Sigmoid colon (tissue), 7 donors: Measurements from ENCODE around the gene P3H3. TPM values are rescaled to one million over a fixed set of nuclear protein-coding genes. Genes with fewer than 3 reads are reported as not detected.
A peak's percentile ranks its signal among the peaks of the same experiment; 100 is the strongest.
"Not testable (repeated sequence)": the region's sequence is repeated elsewhere in the genome, so short reads cannot be mapped to it uniquely, and the experiment has no call there.

Experiments used
- DNase-seq: peaks from one replicate; pipeline ENCODE4 v3.0.0-alpha.2; 2019
- H3K27ac ChIP-seq, 4 donors: fragments of 200-600 bp; sonication (generic); one replicate each; pipeline ENCODE4 v1.5.1; 2016 to 2019; ENCODE audit warnings: mild to moderate bottlenecking in 1 of 4
- H3K27me3 ChIP-seq, 3 donors: fragments of 200-600 bp; sonication (generic); one replicate each; pipeline ENCODE4 v1.5.1; 2019; ENCODE audit warnings: mild to moderate bottlenecking in 1 of 3
- H3K36me3 ChIP-seq, 4 donors: fragments of 200-600 bp; sonication (generic); one replicate each; pipeline ENCODE4 v1.5.1; 2016 to 2019
- H3K4me1 ChIP-seq, 4 donors: fragments of 200-600 bp; sonication (generic); one replicate each; pipeline ENCODE4 v1.5.1; 2017 to 2019
- H3K4me3 ChIP-seq, 4 donors: fragments of 200-600 bp; sonication (generic); one replicate each; pipeline ENCODE4 v1.5.1; 2017 to 2019; ENCODE audit warnings: mild to moderate bottlenecking in 2 of 4, moderate library complexity in 1 of 4
- H3K9me3 ChIP-seq, 4 donors: fragments of 200-600 bp in 3 of 4; sonication (generic) in 3 of 4; one replicate each; pipeline versions ENCODE4 v1.5.1 to v1.6.1; 2013 to 2019
- CTCF ChIP-seq, 4 experiments: fragments of 450-650 bp in 3 of 4; fragments of 200-600 bp in 1 of 4; IDR thresholded peaks; one replicate each; pipeline ENCODE4 v1.5.1; 2016 to 2019; ENCODE audit warnings: antibody characterized with exemption in 4 of 4, mild to moderate bottlenecking in 3 of 4, moderate library complexity in 2 of 4
- EP300 ChIP-seq, 4 donors: sonication (generic); formaldehyde crosslinking; IDR thresholded peaks; one replicate each; pipeline ENCODE4 v1.6.1; 2017; ENCODE audit warnings: antibody characterized with exemption in 4 of 4
- POLR2A ChIP-seq, 2 donors: fragments of 450-650 bp; IDR thresholded peaks; one replicate each; pipeline ENCODE4 v1.6.1; 2016; ENCODE audit warnings: antibody characterized with exemption in 2 of 2, mild to moderate bottlenecking in 2 of 2, moderate library complexity in 2 of 2
- POLR2AphosphoS5 ChIP-seq, 4 donors: sonication (generic); formaldehyde crosslinking; IDR thresholded peaks; one replicate each; pipeline ENCODE4 v1.6.1; 2017; ENCODE audit warnings: antibody characterized with exemption in 4 of 4
- WGBS, 2 donors: extraction: QIAGEN DNeasy Blood & Tissue Kit; methylation state at CpG; one replicate each; pipeline ENCODE4 v1.1.7; 2013; 5-methylcytosine and 5-hydroxymethylcytosine counted together
- intact Hi-C: fragments of 100-400 bp; cut with DNase I; formaldehyde crosslinking; loops from one replicate; pipeline ENCODE4 v1.15.1; 2023
- polyA plus RNA-seq, 3 donors: library from polyadenylated mRNA; stranded (reverse); fragments of 200-250 nt; gene quantifications; one replicate each; pipeline ENCODE4 v1.2.3, GENCODE V29; 2013
- total RNA-seq, 4 donors: library from RNA; depleted of rRNA; stranded (reverse); fragments of >200 nt; gene quantifications; one replicate each; pipeline ENCODE4 v1.1.0, GENCODE V29; 2016
- donor health status: healthy with polysubstance abuse.
- donor health status: Bipolar disorder and iron deficiency.
- donor health status: healthy.

Gene P3H3
- total and polyA plus RNA-seq, 7 donors: 0.60 to 69.8 (median 16.4) TPM

GRCh38 chr12:6884539-6884938 is 56.3 kb downstream of the P3H3 start:
- Histone ChIP-seq H3K27me3 (no peaks in the 10 kb centered on the region), H3K36me3 (peaks cover 0 to 16% (median 2%) of the 10 kb centered on the region in 4 donors), H3K4me1 (no peaks in the 10 kb centered on the region), H3K4me3 (no peak overlapping the region), H3K27ac (no peak overlapping the region), H3K9me3 (no peaks in the 10 kb centered on the region)
- 86 to 88% methylated on average over 22 of the region's 22 CpGs for WGBS, 2 donors
- TF ChIP-seq CTCF (IDR thresholded peaks at IDR 0.05) (no peak), POLR2AphosphoS5 (IDR thresholded peaks at IDR 0.05) (no peak), EP300 (IDR thresholded peaks at IDR 0.05) (no peak), POLR2A (IDR thresholded peaks at IDR 0.05) (no peak)
- no peak for DNase-seq
- intact Hi-C loops: no loop called here

GRCh38 chr12:6886206-6886999 is 58.2 kb downstream of the P3H3 start:
- DNase-seq, H3K27me3 ChIP-seq, H3K9me3 ChIP-seq, intact Hi-C loops, H3K4me3 ChIP-seq, H3K27ac ChIP-seq, H3K4me1 ChIP-seq: not testable (repeated sequence)
- peaks cover 0 to 16% (median 2%) of the 10 kb centered on the region in 4 donors for H3K36me3 ChIP-seq
- 42 to 71% methylated on average over 12 of the region's 15 CpGs for WGBS, 2 donors

- Histone ChIP-seq H3K27ac (no peak overlapping the region), H3K4me1 (peaks cover 0 to 13% (median 6%) of the 10 kb centered on the region in 4 donors), H3K36me3 (peaks cover 0 to 16% (median 2%) of the 10 kb centered on the region in 4 donors), H3K27me3 (no peaks in the 10 kb centered on the region), H3K9me3 (no peaks in the 10 kb centered on the region), H3K4me3 (no peak overlapping the region)
- intact Hi-C loops: no loop called here
- 37 to 70% methylated on average over 8 of the region's 8 CpGs for WGBS, 2 donors
- TF ChIP-seq POLR2AphosphoS5 (IDR thresholded peaks at IDR 0.05): no peak
- no peak for TF ChIP-seq POLR2A (IDR thresholded peaks at IDR 0.05)
- peak; percentile 38 for DNase-seq
Observed at GRCh38 chr12:6887460-6887859, 59.3 kb downstream of the P3H3 start.

- WGBS, 2 donors: 89 to 92% methylated on average over 2 of the region's 2 CpGs
- Histone ChIP-seq H3K27ac (no peak overlapping the region), H3K4me1 (peaks cover 0 to 13% (median 6%) of the 10 kb centered on the region in 4 donors), H3K9me3 (no peaks in the 10 kb centered on the region), H3K27me3 (no peaks in the 10 kb centered on the region), H3K36me3 (peaks cover 0 to 16% (median 2%) of the 10 kb centered on the region in 4 donors), H3K4me3 (no peak overlapping the region)
- TF ChIP-seq POLR2AphosphoS5 (IDR thresholded peaks at IDR 0.05) (no peak), EP300 (IDR thresholded peaks at IDR 0.05) (no peak), CTCF (IDR thresholded peaks at IDR 0.05) (no peak), POLR2A (IDR thresholded peaks at IDR 0.05) (no peak)
- intact Hi-C loops: no loop called here
- DNase-seq: no peak
Observed at GRCh38 chr12:6888360-6888759, 60.2 kb downstream of the P3H3 start.

- DNase-seq, H3K27me3 ChIP-seq, H3K4me3 ChIP-seq, intact Hi-C loops, H3K9me3 ChIP-seq, H3K27ac ChIP-seq: not testable (repeated sequence)
- peaks cover 0 to 13% (median 6%) of the 10 kb centered on the region in 4 donors for H3K4me1 ChIP-seq
- 63 to 83% methylated on average over 7 of the region's 7 CpGs for WGBS, 2 donors
- peaks cover 0 to 13% (median 2%) of the 10 kb centered on the region in 4 donors for H3K36me3 ChIP-seq
Observed at GRCh38 chr12:6888794-6889193, 60.6 kb downstream of the P3H3 start.

Other genes starting within 250 kb of the P3H3 start
- gene CHD4, start 221.0 kb upstream of the P3H3 start, total RNA-seq: 100 to 1,000 TPM; 204 to 254 (median 217) TPM
- gene CHD4, start 221.0 kb upstream of the P3H3 start, polyA plus RNA-seq: 100 to 1,000 TPM in 1 of 3 donors, 10 to 100 TPM in 2; 49.2 to 113 (median 53.6) TPM
- gene LPAR5, start 192.4 kb upstream of the P3H3 start, total RNA-seq: 1 to 10 TPM in 2 of 4 donors, under 1 TPM in 2; 0.27 to 1.5 (median 0.67) TPM
- 10 to 100 TPM in 1 of 3 donors, 1 to 10 TPM in 2; 4.2 to 16.5 (median 6.0) TPM for gene LPAR5, start 192.4 kb upstream of the P3H3 start, polyA plus RNA-seq
- gene ACRBP, start 181.0 kb upstream of the P3H3 start, total RNA-seq: 1 to 10 TPM; 1.2 to 3.9 (median 1.6) TPM
- gene ACRBP, start 181.0 kb upstream of the P3H3 start, polyA plus RNA-seq: 1 to 10 TPM in 2 of 3 donors, not detected in 1; 2.3 to 3.1 TPM
- 10 to 100 TPM; 52.8 to 85.9 (median 63.4) TPM for gene ING4, start 165.3 kb upstream of the P3H3 start, total RNA-seq
- 10 to 100 TPM; 37.8 to 59.5 (median 42.5) TPM for gene ING4, start 165.3 kb upstream of the P3H3 start, polyA plus RNA-seq
- gene ZNF384, start 139.0 kb upstream of the P3H3 start, total RNA-seq: 10 to 100 TPM; 24.0 to 32.6 (median 28.7) TPM
- gene ZNF384, start 139.0 kb upstream of the P3H3 start, polyA plus RNA-seq: 10 to 100 TPM; 22.7 to 40.3 (median 30.0) TPM
- gene PIANP, start 127.6 kb upstream of the P3H3 start, total RNA-seq: under 1 TPM; 0.27 to 0.55 (median 0.43) TPM
- gene PIANP, start 127.6 kb upstream of the P3H3 start, polyA plus RNA-seq: 1 to 10 TPM in 2 of 3 donors, under 1 TPM in 1; 0.46 to 2.0 (median 1.2) TPM
- gene COPS7A, start 104.4 kb upstream of the P3H3 start, total RNA-seq: 10 to 100 TPM; 51.3 to 69.3 (median 60.1) TPM
- 10 to 100 TPM; 48.6 to 52.5 (median 52.3) TPM for gene COPS7A, start 104.4 kb upstream of the P3H3 start, polyA plus RNA-seq
- 100 to 1,000 TPM; 148 to 163 (median 159) TPM for gene MLF2, start 75.3 kb upstream of the P3H3 start, total RNA-seq
- gene MLF2, start 75.3 kb upstream of the P3H3 start, polyA plus RNA-seq: 100 to 1,000 TPM; 157 to 220 (median 178) TPM
- 100 to 1,000 TPM; 196 to 392 (median 255) TPM for gene PTMS, start 62.0 kb upstream of the P3H3 start, total RNA-seq
- 100 to 1,000 TPM in 2 of 3 donors, 10 to 100 TPM in 1; 93.2 to 198 (median 174) TPM for gene PTMS, start 62.0 kb upstream of the P3H3 start, polyA plus RNA-seq
- 1 to 10 TPM; 1.4 to 6.9 (median 3.0) TPM for gene LAG3, start 55.9 kb upstream of the P3H3 start, total RNA-seq
- gene LAG3, start 55.9 kb upstream of the P3H3 start, polyA plus RNA-seq: 1 to 10 TPM in 2 of 3 donors, under 1 TPM in 1; 0.60 to 4.2 (median 1.4) TPM
- gene CD4, start 38.9 kb upstream of the P3H3 start, total RNA-seq: 10 to 100 TPM in 3 of 4 donors, 1 to 10 TPM in 1; 2.5 to 12.8 (median 11.5) TPM
- gene CD4, start 38.9 kb upstream of the P3H3 start, polyA plus RNA-seq: 10 to 100 TPM in 2 of 3 donors, 1 to 10 TPM in 1; 4.8 to 29.7 (median 26.6) TPM
- 10 to 100 TPM in 2 of 4 donors, 1 to 10 TPM in 2; 6.4 to 16.1 (median 10.2) TPM for gene GPR162, start 6.6 kb upstream of the P3H3 start, total RNA-seq
- 1 to 10 TPM; 1.2 to 7.6 (median 1.8) TPM for gene GPR162, start 6.6 kb upstream of the P3H3 start, polyA plus RNA-seq
- gene GNB3, start 12.5 kb downstream of the P3H3 start, total RNA-seq: 1 to 10 TPM in 3 of 4 donors, under 1 TPM in 1; 0.36 to 8.9 (median 2.2) TPM
- gene GNB3, start 12.5 kb downstream of the P3H3 start, polyA plus RNA-seq: 1 to 10 TPM in 2 of 3 donors, under 1 TPM in 1; 0.46 to 1.2 (median 1.1) TPM
- gene CDCA3, start 22.9 kb downstream of the P3H3 start, total RNA-seq: 1 to 10 TPM in 1 of 4 donors, under 1 TPM in 3; 0.33 to 2.8 (median 0.45) TPM
- 10 to 100 TPM in 1 of 3 donors, 1 to 10 TPM in 2; 4.8 to 31.2 (median 8.6) TPM for gene CDCA3, start 22.9 kb downstream of the P3H3 start, polyA plus RNA-seq
- gene USP5, start 23.7 kb downstream of the P3H3 start, total RNA-seq: 10 to 100 TPM; 37.1 to 44.7 (median 41.5) TPM
- 10 to 100 TPM; 25.4 to 51.5 (median 26.4) TPM for gene USP5, start 23.7 kb downstream of the P3H3 start, polyA plus RNA-seq
- 100 to 1,000 TPM; 194 to 345 (median 299) TPM for gene TPI1, start 39.1 kb downstream of the P3H3 start, total RNA-seq
- 100 to 1,000 TPM; 808 to 994 (median 968) TPM for gene TPI1, start 39.1 kb downstream of the P3H3 start, polyA plus RNA-seq
- gene SPSB2, start 44.9 kb downstream of the P3H3 start, total RNA-seq: 10 to 100 TPM in 1 of 4 donors, 1 to 10 TPM in 3; 4.6 to 10.5 (median 8.2) TPM
- 10 to 100 TPM; 13.4 to 17.4 (median 13.5) TPM for gene SPSB2, start 44.9 kb downstream of the P3H3 start, polyA plus RNA-seq
- 10 to 100 TPM; 12.2 to 21.0 (median 13.5) TPM for gene LRRC23, start 76.4 kb downstream of the P3H3 start, total RNA-seq
- 10 to 100 TPM in 1 of 3 donors, 1 to 10 TPM in 2; 5.3 to 11.4 (median 5.5) TPM for gene LRRC23, start 76.4 kb downstream of the P3H3 start, polyA plus RNA-seq
- gene ENO2, start 86.2 kb downstream of the P3H3 start, total RNA-seq: 10 to 100 TPM; 26.3 to 37.5 (median 35.0) TPM
- gene ENO2, start 86.2 kb downstream of the P3H3 start, polyA plus RNA-seq: 10 to 100 TPM in 1 of 3 donors, 1 to 10 TPM in 2; 1.8 to 15.6 (median 3.0) TPM
- gene ATN1, start 99.6 kb downstream of the P3H3 start, total RNA-seq: 100 to 1,000 TPM in 1 of 4 donors, 10 to 100 TPM in 3; 46.4 to 138 (median 60.3) TPM
- gene ATN1, start 99.6 kb downstream of the P3H3 start, polyA plus RNA-seq: 10 to 100 TPM; 30.1 to 78.8 (median 33.0) TPM
- gene RNU7-1, start 115.4 kb downstream of the P3H3 start, total RNA-seq: not detected
- not detected for gene RNU7-1, start 115.4 kb downstream of the P3H3 start, polyA plus RNA-seq
- 100 to 1,000 TPM; 465 to 697 (median 652) TPM for gene C12orf57, start 115.6 kb downstream of the P3H3 start, total RNA-seq
- 100 to 1,000 TPM; 305 to 810 (median 418) TPM for gene C12orf57, start 115.6 kb downstream of the P3H3 start, polyA plus RNA-seq
- gene PTPN6, start 122.9 kb downstream of the P3H3 start, total RNA-seq: 10 to 100 TPM in 3 of 4 donors, 1 to 10 TPM in 1; 5.3 to 13.6 (median 11.8) TPM
- gene PTPN6, start 122.9 kb downstream of the P3H3 start, polyA plus RNA-seq: 10 to 100 TPM; 42.1 to 92.4 (median 67.3) TPM
- gene PHB2, start 142.3 kb downstream of the P3H3 start, total RNA-seq: 100 to 1,000 TPM; 211 to 327 (median 285) TPM
- gene PHB2, start 142.3 kb downstream of the P3H3 start, polyA plus RNA-seq: 100 to 1,000 TPM; 180 to 283 (median 184) TPM
- 10 to 100 TPM; 18.8 to 32.3 (median 22.7) TPM for gene EMG1, start 142.5 kb downstream of the P3H3 start, total RNA-seq
- gene EMG1, start 142.5 kb downstream of the P3H3 start, polyA plus RNA-seq: 10 to 100 TPM; 19.2 to 33.0 (median 21.3) TPM
- gene LPCAT3, start 190.1 kb downstream of the P3H3 start, total RNA-seq: 10 to 100 TPM; 18.6 to 27.0 (median 25.4) TPM
- 10 to 100 TPM in 2 of 3 donors, 1 to 10 TPM in 1; 7.8 to 47.9 (median 16.9) TPM for gene LPCAT3, start 190.1 kb downstream of the P3H3 start, polyA plus RNA-seq
- gene C1S, start 232.3 kb downstream of the P3H3 start, total RNA-seq: 100 to 1,000 TPM; 420 to 622 (median 463) TPM
- gene C1S, start 232.3 kb downstream of the P3H3 start, polyA plus RNA-seq: 100 to 1,000 TPM in 1 of 3 donors, 10 to 100 TPM in 2; 15.5 to 244 (median 52.9) TPM